Caco-2 (cell line): ENCODE measurements around the gene FRMD3. TPM values are rescaled to one million over a fixed set of nuclear protein-coding genes. Genes with fewer than 3 reads are reported as not detected.

ENCODE experiments used
- BruUV-seq: library from RNA; stranded (reverse); fragments of 400-500 nt; replicated peaks from 2 replicates; lab custom pipeline; 2021; lab: Mats Ljungman, UMichigan
- CTCF ChIA-PET: fragments of 300-600 bp; sonication (Branson Sonifier 250); formaldehyde crosslinking; loops from one replicate; lab custom pipeline; 2022; ENCODE audit warnings: antibody characterized with exemption; lab: Charles Lee
- POLR2A ChIA-PET: fragments of 300-600 bp; sonication (Branson Sonifier 250); formaldehyde crosslinking; loops from one replicate; lab custom pipeline; 2022; ENCODE audit warnings: antibody characterized with exemption; lab: Charles Lee
- DNase-seq, 2 experiments: peaks; one replicate each; pipeline versions ENCODE4 v3.0.0 to v3.0.0-alpha.2; 2020 to 2022
- H3K27me3 ChIP-seq: replicated peaks from 2 replicates; pipeline ENCODE4 v1.6.0; 2011; ENCODE audit warnings: low read length; ENCODE audit not compliant: control insufficient read depth, insufficient read depth
- H3K36me3 ChIP-seq: 2 replicates; pipeline ENCODE4 v1.5.1; 2011; ENCODE audit warnings: low read length; ENCODE audit not compliant: control insufficient read depth, insufficient read depth
- H3K4me1 ChIP-seq: fragments of 250-450 bp; sonication (Bioruptor Pico); 2 replicates; pipeline ENCODE4 v1.5.1; 2020; ENCODE audit warnings: mild to moderate bottlenecking
- H3K4me3 ChIP-seq: 2 replicates; pipeline ENCODE4 v1.5.1; 2011; ENCODE audit warnings: low read depth, mild to moderate bottlenecking, control low read depth, low read length
- H3K9me3 ChIP-seq: fragments of 250-450 bp; sonication (Bioruptor Pico); 2 replicates; pipeline ENCODE4 v1.5.1; 2020; ENCODE audit warnings: mild to moderate bottlenecking, moderate library complexity
- H3K27ac Mint-ChIP-seq: one replicate; pipeline ENCODE4 v1.8.0; 2022; ENCODE audit warnings: mixed read lengths; ENCODE audit not compliant: unreplicated experiment
- H3K27me3 Mint-ChIP-seq: one replicate; pipeline ENCODE4 v1.8.0; 2022; ENCODE audit warnings: mixed read lengths; ENCODE audit not compliant: insufficient read depth, unreplicated experiment
- H3K36me3 Mint-ChIP-seq: one replicate; pipeline ENCODE4 v1.8.0; 2022; ENCODE audit warnings: mild to moderate bottlenecking, mixed read lengths; ENCODE audit not compliant: insufficient read depth, unreplicated experiment
- H3K4me1 Mint-ChIP-seq: one replicate; pipeline ENCODE4 v1.8.0; 2022; ENCODE audit warnings: low read depth, mixed read lengths; ENCODE audit not compliant: unreplicated experiment
- H3K4me3 Mint-ChIP-seq: one replicate; pipeline ENCODE4 v1.8.0; 2022; ENCODE audit warnings: mild to moderate bottlenecking, moderate library complexity, mixed read lengths; ENCODE audit not compliant: unreplicated experiment
- H3K9me3 Mint-ChIP-seq: one replicate; pipeline ENCODE4 v1.8.0; 2022; ENCODE audit warnings: mixed read lengths; ENCODE audit not compliant: unreplicated experiment
- CTCF ChIP-seq, 2 experiments: fragments of 200-600 bp in 1 of 2; IDR thresholded peaks; 1 replicate in 1 of 2; 2 replicates in 1 of 2; pipeline versions ENCODE4 v1.5.1 to v1.8.0; 2011 to 2022; ENCODE audit warnings: antibody characterized with exemption in 1 of 2, control low read depth in 1 of 2, inconsistent platforms in 1 of 2, low read depth in 1 of 2, low read length in 1 of 2, mild to moderate bottlenecking in 1 of 2, moderate library complexity in 1 of 2; ENCODE audit not compliant: insufficient read depth in 1 of 2, severe bottlenecking in 1 of 2, unreplicated experiment in 1 of 2
- intact Hi-C: fragments of 100-400 bp; cut with micrococcal nuclease; formaldehyde crosslinking; loops from one replicate; pipeline ENCODE4 v1.10.0; 2022; ENCODE audit not compliant: unreplicated experiment
- total RNA-seq: library from RNA; stranded (reverse); gene quantifications from 2 replicates; pipeline ENCODE4 v1.2.3, GENCODE V29; 2022

The FRMD3 gene
- total RNA-seq, 1 experiment from 2014 or later, result not detected

GRCh38 chr9:83497441-83497840, 40.8 kb downstream of the FRMD3 start:
- DNase-seq, result no peak
- CTCF ChIA-PET, result no interaction called here
- Mint-ChIP-seq H3K9me3 (no peaks in the 10 kb centered on the region), H3K4me1 (no peaks in the 10 kb centered on the region), H3K4me3 (no peak overlapping the region), H3K27me3 (peaks cover 3% of the 10 kb centered on the region), H3K36me3 (no peaks in the 10 kb centered on the region), H3K27ac (no peak overlapping the region)
- POLR2A ChIA-PET, result no interaction called here
- Histone ChIP-seq H3K4me3 (no peak overlapping the region), H3K27me3 (no peaks in the 10 kb centered on the region), H3K36me3 (no peaks in the 10 kb centered on the region), H3K4me1 (no peaks in the 10 kb centered on the region), H3K9me3 (no peaks in the 10 kb centered on the region)
- TF ChIP-seq CTCF (IDR thresholded peaks at IDR 0.05; ENCODE audit: insufficient read depth in 1 of 2, low read depth in 1 of 2, low read length in 1 of 2, severe bottlenecking in 1 of 2, unreplicated experiment in 1 of 2), result no peak
- intact Hi-C loops, result no loop called here
- no TSS peak for BruUV-seq

GRCh38 chr9:83491995-83492394, 46.2 kb downstream of the FRMD3 start:
- Mint-ChIP-seq H3K4me3 (no peak overlapping the region), H3K36me3 (no peaks in the 10 kb centered on the region), H3K4me1 (no peaks in the 10 kb centered on the region), H3K9me3 (no peaks in the 10 kb centered on the region), H3K27ac (no peak overlapping the region), H3K27me3 (peaks cover 3% of the 10 kb centered on the region)
- Histone ChIP-seq H3K36me3 (no peaks in the 10 kb centered on the region), H3K27me3 (no peaks in the 10 kb centered on the region), H3K4me3 (no peak overlapping the region), H3K4me1 (no peaks in the 10 kb centered on the region), H3K9me3 (no peaks in the 10 kb centered on the region)
- BruUV-seq, result no TSS peak
- ChIA-PET CTCF (no interaction called here), POLR2A (no interaction called here)
- DNase-seq, result no peak
- intact Hi-C loops, result no loop called here
- TF ChIP-seq CTCF (IDR thresholded peaks at IDR 0.05; ENCODE audit: insufficient read depth in 1 of 2, low read depth in 1 of 2, low read length in 1 of 2, severe bottlenecking in 1 of 2, unreplicated experiment in 1 of 2), result no peak

GRCh38 chr9:83491413-83491812, 46.8 kb downstream of the FRMD3 start:
- Histone ChIP-seq H3K4me3 (no peak overlapping the region), H3K27me3 (no peaks in the 10 kb centered on the region), H3K9me3 (no peaks in the 10 kb centered on the region), H3K36me3 (no peaks in the 10 kb centered on the region), H3K4me1 (no peaks in the 10 kb centered on the region)
- no peak for DNase-seq
- no peak for TF ChIP-seq CTCF (IDR thresholded peaks at IDR 0.05; ENCODE audit: insufficient read depth in 1 of 2, low read depth in 1 of 2, low read length in 1 of 2, severe bottlenecking in 1 of 2, unreplicated experiment in 1 of 2)
- no peak overlapping the region for H3K27ac Mint-ChIP-seq
- H3K36me3 Mint-ChIP-seq, result no peaks in the 10 kb centered on the region
- no peak overlapping the region for H3K4me3 Mint-ChIP-seq
- intact Hi-C loops, result no loop called here
- CTCF ChIA-PET, result no interaction called here
- peaks cover 3% of the 10 kb centered on the region for H3K27me3 Mint-ChIP-seq
- POLR2A ChIA-PET, result no interaction called here
- no TSS peak for BruUV-seq
- H3K4me1 Mint-ChIP-seq, result no peaks in the 10 kb centered on the region
- no peaks in the 10 kb centered on the region for H3K9me3 Mint-ChIP-seq
